Measurements from ENCODE around the gene HECTD3. TPM values are rescaled to one million over a fixed set of nuclear protein-coding genes. Genes with fewer than 3 reads are reported as not detected.

HECTD3 gene
- total and polyA plus RNA-seq, 2 donors (not counting 1 experiment from before 2014, with no cell fraction given): 20.3 to 33.7 TPM

DNA sequence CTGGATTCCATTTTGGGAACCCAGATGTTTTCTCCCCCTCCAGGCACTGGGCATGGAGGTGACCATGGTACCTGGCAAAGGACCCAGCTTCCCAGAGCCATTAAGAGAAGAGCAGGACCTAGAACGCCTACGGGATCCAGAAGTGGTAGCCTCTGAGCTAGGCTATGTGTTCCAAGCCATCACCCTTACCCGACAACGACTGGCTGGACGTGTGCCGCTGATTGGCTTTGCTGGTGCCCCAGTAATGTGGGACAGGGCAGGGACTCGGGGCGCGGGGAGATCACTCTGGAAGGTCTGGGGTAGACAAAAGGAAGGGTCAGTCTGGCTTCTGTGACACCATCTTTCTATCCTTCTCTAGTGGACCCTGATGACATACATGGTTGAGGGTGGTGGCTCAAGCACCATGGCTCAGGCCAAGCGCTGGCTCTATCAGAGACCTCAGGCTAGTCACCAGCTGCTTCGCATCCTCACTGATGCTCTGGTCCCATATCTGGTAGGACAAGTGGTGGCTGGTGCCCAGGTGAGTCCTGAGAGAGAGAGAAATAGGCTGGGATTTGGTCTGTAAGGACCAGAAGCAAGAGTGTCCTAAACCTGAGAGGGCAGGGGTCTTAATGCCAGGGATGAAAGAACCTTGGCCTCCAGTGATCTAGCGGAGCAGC is 2.6 kb upstream of the HECTD3 start:
- no peak overlapping the region for H3K4me2 ChIP-seq (ENCODE audit: extremely low read depth, insufficient read depth, low read length)
- no peaks in the 10 kb centered on the region for H3K27me3 ChIP-seq (ENCODE audit: control insufficient read depth, insufficient read depth, low read length)
- peaks cover 32% of the 10 kb centered on the region for H3K79me2 ChIP-seq (ENCODE audit: control insufficient read depth, insufficient read depth, low read length)
- no peak overlapping the region for H2AFZ ChIP-seq (ENCODE audit: low read length)
- no peaks in the 10 kb centered on the region for H4K20me1 ChIP-seq (ENCODE audit: control insufficient read depth, extremely low read depth, insufficient read depth, low read length)
- peak overlapping the region; percentile 45 to 91 (median 84) for H3K4me3 ChIP-seq (replicated peaks in 1 of 4; ENCODE audit: control extremely low read depth in 1 of 4, insufficient read depth in 1 of 4, low read depth in 3 of 4, low read length in 4 of 4)
- no peaks in the 10 kb centered on the region for H3K9me3 ChIP-seq (ENCODE audit: control insufficient read depth, insufficient read depth, low read depth, low read length)
- TF ChIP-seq EZH2 (IDR thresholded peaks at IDR 0.05; ENCODE audit: low read length, missing control alignments): no peak
- TF ChIP-seq, protein P1, sequence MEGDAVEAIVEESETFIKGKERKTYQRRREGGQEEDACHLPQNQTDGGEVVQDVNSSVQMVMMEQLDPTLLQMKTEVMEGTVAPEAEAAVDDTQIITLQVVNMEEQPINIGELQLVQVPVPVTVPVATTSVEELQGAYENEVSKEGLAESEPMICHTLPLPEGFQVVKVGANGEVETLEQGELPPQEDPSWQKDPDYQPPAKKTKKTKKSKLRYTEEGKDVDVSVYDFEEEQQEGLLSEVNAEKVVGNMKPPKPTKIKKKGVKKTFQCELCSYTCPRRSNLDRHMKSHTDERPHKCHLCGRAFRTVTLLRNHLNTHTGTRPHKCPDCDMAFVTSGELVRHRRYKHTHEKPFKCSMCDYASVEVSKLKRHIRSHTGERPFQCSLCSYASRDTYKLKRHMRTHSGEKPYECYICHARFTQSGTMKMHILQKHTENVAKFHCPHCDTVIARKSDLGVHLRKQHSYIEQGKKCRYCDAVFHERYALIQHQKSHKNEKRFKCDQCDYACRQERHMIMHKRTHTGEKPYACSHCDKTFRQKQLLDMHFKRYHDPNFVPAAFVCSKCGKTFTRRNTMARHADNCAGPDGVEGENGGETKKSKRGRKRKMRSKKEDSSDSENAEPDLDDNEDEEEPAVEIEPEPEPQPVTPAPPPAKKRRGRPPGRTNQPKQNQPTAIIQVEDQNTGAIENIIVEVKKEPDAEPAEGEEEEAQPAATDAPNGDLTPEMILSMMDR (conservative IDR thresholded peaks at IDR 0.05 in 1 of 2, IDR thresholded peaks at IDR 0.05 in 1 of 2; ENCODE audit: low read depth in 1 of 2, low read length in 2 of 2): no peak
- H3K9ac ChIP-seq (ENCODE audit: insufficient read depth, low read length): no peak overlapping the region
- peaks cover 10% of the 10 kb centered on the region for H3K36me3 ChIP-seq (ENCODE audit: control insufficient read depth, insufficient read depth, low read length)
- H3K4me1 ChIP-seq (ENCODE audit: control insufficient read depth, extremely low read depth, insufficient read depth, low read length): peaks cover 15% of the 10 kb centered on the region
- no peak for DNase-seq (ENCODE audit: low read depth in 2 of 2)
- H3K27ac ChIP-seq (ENCODE audit: insufficient read depth, low read length): no peak overlapping the region

DNA sequence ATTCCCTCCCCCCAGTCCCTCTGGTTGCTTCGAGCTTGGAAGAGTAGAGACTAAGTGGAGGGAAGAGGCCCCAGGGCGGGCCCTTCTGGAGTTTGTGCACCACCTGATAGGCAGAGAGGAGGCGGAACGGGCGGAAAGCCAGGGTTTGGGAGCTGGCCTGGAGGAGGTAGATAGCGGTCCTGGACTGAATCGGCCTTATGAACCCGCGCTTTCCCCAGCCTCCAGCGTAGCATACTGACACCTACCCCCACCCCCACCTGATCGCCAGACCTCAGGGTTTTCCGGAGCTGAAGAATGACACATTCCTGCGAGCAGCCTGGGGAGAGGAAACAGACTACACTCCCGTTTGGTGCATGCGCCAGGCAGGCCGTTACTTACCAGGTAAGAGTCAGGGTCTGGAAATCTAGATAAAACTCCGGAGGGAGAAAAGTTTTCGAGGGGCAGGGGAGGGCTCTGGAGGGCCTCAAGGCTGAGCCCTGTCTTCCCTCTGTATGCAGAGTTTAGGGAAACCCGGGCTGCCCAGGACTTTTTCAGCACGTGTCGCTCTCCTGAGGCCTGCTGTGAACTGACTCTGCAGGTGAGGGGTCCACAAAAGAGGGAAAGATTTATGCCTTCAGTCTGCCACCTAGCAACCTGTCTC is 1.6 kb upstream of the HECTD3 start:
- Histone ChIP-seq H3K4me3 (replicated peaks in 1 of 4; ENCODE audit: control extremely low read depth in 1 of 4, insufficient read depth in 1 of 4, low read depth in 3 of 4, low read length in 4 of 4) (peak overlapping the region; percentile 45 to 91 (median 84)), H3K27me3 (ENCODE audit: control insufficient read depth, insufficient read depth, low read length) (no peaks in the 10 kb centered on the region), H3K79me2 (ENCODE audit: control insufficient read depth, insufficient read depth, low read length) (peaks cover 32% of the 10 kb centered on the region), H3K4me1 (ENCODE audit: control insufficient read depth, extremely low read depth, insufficient read depth, low read length) (peaks cover 15% of the 10 kb centered on the region), H3K9me3 (ENCODE audit: control insufficient read depth, insufficient read depth, low read depth, low read length) (no peaks in the 10 kb centered on the region), H3K4me2 (ENCODE audit: extremely low read depth, insufficient read depth, low read length) (peak overlapping the region; percentile 91), H2AFZ (ENCODE audit: low read length) (peak overlapping the region; percentile 54), H3K9ac (ENCODE audit: insufficient read depth, low read length) (peak overlapping the region; percentile 71), H3K36me3 (ENCODE audit: control insufficient read depth, insufficient read depth, low read length) (peaks cover 15% of the 10 kb centered on the region), H3K27ac (ENCODE audit: insufficient read depth, low read length) (peak overlapping the region; percentile 57), H4K20me1 (ENCODE audit: control insufficient read depth, extremely low read depth, insufficient read depth, low read length) (no peaks in the 10 kb centered on the region)
- DNase-seq (ENCODE audit: low read depth in 2 of 2): peak; percentile 65
- TF ChIP-seq, protein P1 (conservative IDR thresholded peaks at IDR 0.05 in 1 of 2, IDR thresholded peaks at IDR 0.05 in 1 of 2; ENCODE audit: low read depth in 1 of 2, low read length in 2 of 2): no peak

DNA sequence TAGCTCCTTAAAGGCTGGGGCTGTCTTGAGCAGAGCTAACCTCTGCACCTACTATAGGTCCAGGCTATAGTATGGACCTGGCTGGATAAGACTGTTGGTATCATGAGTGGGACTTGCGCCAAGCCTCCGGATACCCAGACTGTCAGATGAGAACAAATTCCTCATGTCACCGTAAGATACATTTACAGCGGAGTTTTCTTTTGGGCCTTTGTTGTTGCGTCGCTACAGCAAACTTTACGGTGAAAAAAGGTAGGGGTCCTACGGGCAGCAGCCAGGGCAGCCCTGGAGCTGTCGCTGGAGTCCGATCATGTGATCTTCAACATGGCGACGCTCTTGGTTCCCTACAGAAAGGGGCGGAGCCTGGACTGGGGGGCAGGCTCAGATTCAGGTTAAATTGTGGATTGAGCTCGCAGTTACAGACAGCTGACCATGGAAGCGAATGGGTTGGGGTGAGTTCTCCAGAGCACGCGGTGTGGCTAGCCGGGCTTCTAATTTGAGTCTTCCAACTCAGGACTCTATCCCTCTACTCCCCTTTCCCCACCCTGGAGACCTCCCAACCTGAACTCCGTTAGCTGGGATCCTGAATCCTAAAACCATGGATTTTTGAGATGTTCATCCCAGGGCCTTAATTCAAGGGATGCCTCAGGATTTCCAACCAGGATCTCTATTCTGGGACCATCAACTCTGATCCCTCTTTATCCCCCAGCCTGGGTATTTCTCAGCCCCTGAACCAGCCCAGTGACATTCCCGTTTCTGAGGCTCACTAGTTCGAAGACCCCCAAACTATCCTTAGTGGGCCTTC is 914 bp upstream of the HECTD3 start, which contains the start of gene UROD:
Gene UROD (plus strand): TSS at position 418 of the 802 bp plus-strand sequence. CDS start 12 bp downstream, at position 430.
- DNase-seq (ENCODE audit: low read depth in 2 of 2): peak; percentile 94 to 97
- H3K9me3 ChIP-seq (ENCODE audit: control insufficient read depth, insufficient read depth, low read depth, low read length): no peaks in the 10 kb centered on the region
- no peaks in the 10 kb centered on the region for H4K20me1 ChIP-seq (ENCODE audit: control insufficient read depth, extremely low read depth, insufficient read depth, low read length)
- peak within 1 kb of the TSS; percentile 96 for H3K4me2 ChIP-seq (ENCODE audit: extremely low read depth, insufficient read depth, low read length)
- peak within 1 kb of the TSS; percentile 63 for H3K27ac ChIP-seq (ENCODE audit: insufficient read depth, low read length)
- peaks cover 19% of the 10 kb centered on the region for H3K36me3 ChIP-seq (ENCODE audit: control insufficient read depth, insufficient read depth, low read length)
- peaks cover 15% of the 10 kb centered on the region for H3K4me1 ChIP-seq (ENCODE audit: control insufficient read depth, extremely low read depth, insufficient read depth, low read length)
- H3K9ac ChIP-seq (ENCODE audit: insufficient read depth, low read length): peak within 1 kb of the TSS; percentile 75
- peak within 1 kb of the TSS; percentile 100 for H2AFZ ChIP-seq (ENCODE audit: low read length)
- H3K27me3 ChIP-seq (ENCODE audit: control insufficient read depth, insufficient read depth, low read length): no peaks in the 10 kb centered on the region
- H3K79me2 ChIP-seq (ENCODE audit: control insufficient read depth, insufficient read depth, low read length): peaks cover 32% of the 10 kb centered on the region
- TF ChIP-seq, protein P1 (conservative IDR thresholded peaks at IDR 0.05 in 1 of 2, IDR thresholded peaks at IDR 0.05 in 1 of 2; ENCODE audit: low read depth in 1 of 2, low read length in 2 of 2): no peak
- TF ChIP-seq EZH2 (IDR thresholded peaks at IDR 0.05; ENCODE audit: low read length, missing control alignments): no peak
- peak within 1 kb of the TSS; percentile 89 to 96 (median 92) for H3K4me3 ChIP-seq (replicated peaks in 1 of 4; ENCODE audit: control extremely low read depth in 1 of 4, insufficient read depth in 1 of 4, low read depth in 3 of 4, low read length in 4 of 4)

Data from fibroblast of lung (primary cell).